GM21526 (cell line): Measurements from ENCODE around the gene SERPINA5.

ENCODE experiments used
- ATAC-seq: cut with Tn5 transposase; IDR thresholded peaks from one replicate; pipeline ENCODE4 v1.9.1; 2021; ENCODE audit warnings: moderate library complexity; ENCODE audit not compliant: unreplicated experiment, low FRiP score

SERPINA5 gene

GRCh38 chr14:94548999-94549985 is 31.9 kb upstream of the SERPINA5 start:
- ATAC-seq = no peak

GRCh38 chr14:94550041-94550440 is 31.2 kb upstream of the SERPINA5 start:
- ATAC-seq = no peak

GRCh38 chr14:94555991-94556390 is 25.2 kb upstream of the SERPINA5 start:
- no peak for ATAC-seq

GRCh38 chr14:94557327-94557726 is 23.9 kb upstream of the SERPINA5 start:
- no peak for ATAC-seq

- ATAC-seq = no peak
These were observed 22.4 kb upstream of the SERPINA5 start for GRCh38 chr14:94558842-94559241.

GRCh38 chr14:94559638-94560290 is 21.5 kb upstream of the SERPINA5 start:
- ATAC-seq = no peak

- ATAC-seq = no peak
These were observed 20.9 kb upstream of the SERPINA5 start for GRCh38 chr14:94560291-94560665.

- ATAC-seq = no peak
These were observed 20.2 kb upstream of the SERPINA5 start, which contains the start of gene SERPINA4 for GRCh38 chr14:94560751-94561655. Gene SERPINA4 (plus strand): TSS chr14:94561442. CDS start chr14:94563483, 2,041 bp downstream.

GRCh38 chr14:94561656-94562010 is 19.6 kb upstream of the SERPINA5 start:
- no peak for ATAC-seq

- no peak for ATAC-seq
These were observed 19.2 kb upstream of the SERPINA5 start for GRCh38 chr14:94562022-94562421.

- no peak for ATAC-seq
These were observed 18.0 kb upstream of the SERPINA5 start for GRCh38 chr14:94562941-94563883.

GRCh38 chr14:94564381-94564780 is 16.8 kb upstream of the SERPINA5 start:
- ATAC-seq = no peak

- ATAC-seq = no peak
These were observed 13.0 kb upstream of the SERPINA5 start for GRCh38 chr14:94568186-94568585.

- no peak for ATAC-seq
These were observed 11.7 kb upstream of the SERPINA5 start for GRCh38 chr14:94569381-94570001.

GRCh38 chr14:94570002-94570400 is 11.2 kb upstream of the SERPINA5 start:
- no peak for ATAC-seq

GRCh38 chr14:94570440-94570839 is 10.8 kb upstream of the SERPINA5 start:
- ATAC-seq = no peak

- ATAC-seq = no peak
These were observed 9.8 kb upstream of the SERPINA5 start for GRCh38 chr14:94571395-94571794.

GRCh38 chr14:94571950-94572349 is 9.3 kb upstream of the SERPINA5 start:
- ATAC-seq = no peak

- no peak for ATAC-seq
These were observed 8.5 kb upstream of the SERPINA5 start for GRCh38 chr14:94572637-94573303.
